Measurements from ENCODE around the gene AAR2. TPM values are rescaled to one million over a fixed set of nuclear protein-coding genes. Genes with fewer than 3 reads are reported as not detected.
A peak's percentile ranks its signal among the peaks of the same experiment; 100 is the strongest.

AAR2 gene
- total RNA-seq, 1 donor from 2014 or later: 13.3 TPM

GRCh38 chr20:36230019-36230418, 6.3 kb upstream of the AAR2 start:
- intact Hi-C loops (cut with micrococcal nuclease): no loop called here
- Histone ChIP-seq H3K27me3 (ENCODE audit: low read depth) (peaks cover 7% of the 10 kb centered on the region), H3K4me1 (no peaks in the 10 kb centered on the region), H3K27ac (replicated peaks) (no peak overlapping the region), H3K4me3 (no peak overlapping the region), H3K9me3 (replicated peaks) (no peaks in the 10 kb centered on the region), H3K36me3 (peaks cover 7% of the 10 kb centered on the region)
- no peak for TF ChIP-seq CTCF (IDR thresholded peaks at IDR 0.05; ENCODE audit: borderline replicate concordance)
- DNase-seq: no peak

GRCh38 chr20:36231331-36231730, 4.9 kb upstream of the AAR2 start:
- Histone ChIP-seq H3K4me1 (peaks cover 9% of the 10 kb centered on the region), H3K9me3 (replicated peaks) (no peaks in the 10 kb centered on the region), H3K27ac (replicated peaks) (no peak overlapping the region), H3K36me3 (peaks cover 4% of the 10 kb centered on the region), H3K27me3 (ENCODE audit: low read depth) (peaks cover 7% of the 10 kb centered on the region), H3K4me3 (no peak overlapping the region)
- intact Hi-C loops (cut with micrococcal nuclease): no loop called here
- no peak for TF ChIP-seq CTCF (IDR thresholded peaks at IDR 0.05; ENCODE audit: borderline replicate concordance)
- no peak for DNase-seq

GRCh38 chr20:36234771-36235320, 1.4 kb upstream of the AAR2 start:
- no peak for TF ChIP-seq CTCF (IDR thresholded peaks at IDR 0.05; ENCODE audit: borderline replicate concordance)
- intact Hi-C loops (cut with micrococcal nuclease): no loop called here
- Histone ChIP-seq H3K27me3 (ENCODE audit: low read depth) (peaks cover 7% of the 10 kb centered on the region), H3K9me3 (replicated peaks) (no peaks in the 10 kb centered on the region), H3K36me3 (peaks cover 2% of the 10 kb centered on the region), H3K4me3 (no peak overlapping the region), H3K4me1 (peaks cover 37% of the 10 kb centered on the region), H3K27ac (replicated peaks) (no peak overlapping the region)
- DNase-seq: no peak

- TF ChIP-seq CTCF (IDR thresholded peaks at IDR 0.05; ENCODE audit: borderline replicate concordance): no peak
- peaks cover 21% of the 10 kb centered on the region for H3K36me3 ChIP-seq
- H3K9me3 ChIP-seq (replicated peaks): no peaks in the 10 kb centered on the region
- H3K27me3 ChIP-seq (ENCODE audit: low read depth): peaks cover 3% of the 10 kb centered on the region
- peaks cover 37% of the 10 kb centered on the region for H3K4me1 ChIP-seq
- H3K27ac ChIP-seq (replicated peaks): peak overlapping the region; percentile 77
- peak overlapping the region; percentile 78 for H3K4me3 ChIP-seq
- intact Hi-C loops (cut with micrococcal nuclease): no loop called here
- DNase-seq: no peak
These were observed 476 bp downstream of the AAR2 start for GRCh38 chr20:36236786-36237121.

GRCh38 chr20:36237477-36237876, 1.2 kb downstream of the AAR2 start:
- peaks cover 27% of the 10 kb centered on the region for H3K36me3 ChIP-seq
- no peak for TF ChIP-seq CTCF (IDR thresholded peaks at IDR 0.05; ENCODE audit: borderline replicate concordance)
- DNase-seq: no peak
- H3K4me1 ChIP-seq: peaks cover 37% of the 10 kb centered on the region
- H3K4me3 ChIP-seq: peak overlapping the region; percentile 78
- intact Hi-C loops (cut with micrococcal nuclease): no loop called here
- no peaks in the 10 kb centered on the region for H3K27me3 ChIP-seq (ENCODE audit: low read depth)
- no peaks in the 10 kb centered on the region for H3K9me3 ChIP-seq (replicated peaks)
- no peak overlapping the region for H3K27ac ChIP-seq (replicated peaks)

Measured in left ventricle myocardium inferior (tissue), 1 donor.